Body of pancreas (tissue), 4 donors: Measurements from ENCODE around the gene WBP2NL. TPM values are rescaled to one million over a fixed set of nuclear protein-coding genes. Genes with fewer than 3 reads are reported as not detected.

Source experiments
- ATAC-seq: fragments of 150-250 bp; one replicate; pipeline ENCODE4 v1.9.1; 2016
- DNase-seq, 4 donors: peaks; one replicate each; pipeline ENCODE4 v3.0.0-alpha.2; 2019
- H3K27ac ChIP-seq, 4 donors: fragments of 200-600 bp; sonication (generic); 1 replicate in 3 of 4; 2 replicates in 1 of 4; pipeline versions ENCODE4 v1.5.1 to v1.6.1; 2016 to 2019; ENCODE audit warnings: mild to moderate bottlenecking in 1 of 4, mixed read lengths in 1 of 4, moderate library complexity in 1 of 4
- H3K27me3 ChIP-seq, 2 donors: fragments of 200-600 bp; sonication (generic); one replicate each; pipeline ENCODE4 v1.6.0; 2016; ENCODE audit warnings: mild to moderate bottlenecking in 1 of 2
- H3K36me3 ChIP-seq, 2 donors: fragments of 200-600 bp; sonication (generic); replicated peaks in 1 of 2; 2 replicates each; pipeline ENCODE4 v1.5.1; 2016; ENCODE audit warnings: low read depth in 2 of 2; ENCODE audit not compliant: insufficient read depth in 1 of 2
- H3K4me1 ChIP-seq: fragments of 200-600 bp; sonication (generic); one replicate; pipeline ENCODE4 v1.6.0; 2016
- H3K4me3 ChIP-seq, 2 donors: fragments of 200-600 bp; sonication (generic); 1 replicate in 1 of 2; 2 replicates in 1 of 2; pipeline ENCODE4 v1.5.1; 2016 to 2019
- H3K9me3 ChIP-seq, 3 donors: fragments of 200-600 bp; sonication (generic); 1 replicate in 2 of 3; 2 replicates in 1 of 3; pipeline ENCODE4 v1.5.1; 2016
- POLR2A ChIP-seq, 3 donors: fragments of 450-650 bp; IDR thresholded peaks; one replicate each; pipeline ENCODE4 v1.6.1; 2016; ENCODE audit warnings: antibody characterized with exemption in 3 of 3, mild to moderate bottlenecking in 2 of 3
- WGBS, 2 donors: methylation state at CpG; one replicate each; pipeline ENCODE4 v1.1.5; 2017; 5-methylcytosine and 5-hydroxymethylcytosine counted together
- intact Hi-C: fragments of 100-400 bp; cut with DNase I; formaldehyde crosslinking; loops from one replicate; pipeline ENCODE4 v1.15.1; 2023
- small RNA-seq: library from RNA; depleted of rRNA; stranded (forward); fragments of <200 nt; gene quantifications from one replicate; pipeline ENCODE3, GENCODE V24; 2016
- total RNA-seq, 2 donors: library from RNA; depleted of rRNA; stranded (reverse); fragments of >200 nt; gene quantifications; one replicate each; pipeline ENCODE4 v1.1.0, GENCODE V29; 2016
- TF ChIP-seq, protein P1 (sequence below), 7 experiments: fragments of 450-650 bp in 4 of 7; fragments of 200-600 bp in 3 of 7; sonication (generic) in 3 of 7; IDR thresholded peaks; one replicate each; pipeline ENCODE4 v1.5.1; 2016 to 2019; ENCODE audit warnings: antibody characterized with exemption in 7 of 7

Gene WBP2NL
- total RNA-seq, 2 donors from 2014 or later: 5.2 to 11.2 TPM

DNA sequence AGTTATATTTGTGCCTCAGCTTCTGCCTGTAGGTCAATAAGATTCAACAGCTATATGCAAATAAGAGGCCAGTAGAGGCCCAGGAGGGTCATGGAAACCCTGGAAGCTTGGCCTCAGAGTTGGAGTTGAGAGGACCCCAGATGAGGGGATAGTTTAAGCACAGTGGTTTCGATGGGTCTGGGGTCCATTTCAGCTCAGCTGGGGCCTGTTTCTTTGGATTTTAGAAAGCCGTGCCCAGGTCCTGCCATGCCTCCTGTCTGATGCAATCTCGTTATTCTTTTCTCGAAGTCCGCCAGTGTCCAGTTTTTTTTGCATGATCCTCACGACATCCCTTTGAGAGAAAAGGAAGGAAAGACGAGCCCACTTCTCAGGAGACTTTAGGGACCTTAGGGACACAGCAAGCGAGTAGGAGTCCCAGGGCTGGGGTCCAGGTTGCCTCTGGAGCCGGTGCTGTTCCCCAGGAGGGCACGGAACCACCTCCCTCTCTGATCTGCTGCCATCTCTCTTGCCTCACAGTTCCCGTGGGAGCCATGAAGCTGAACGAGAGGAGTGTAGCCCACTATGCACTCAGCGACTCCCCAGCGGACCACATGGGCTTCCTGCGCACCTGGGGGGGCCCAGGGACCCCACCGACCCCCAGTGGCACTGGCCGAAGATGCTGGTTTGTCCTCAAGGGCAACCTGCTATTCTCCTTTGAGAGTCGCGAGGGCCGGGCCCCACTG, 78.3 kb downstream of the WBP2NL start:
- no peaks in the 10 kb centered on the region for H3K36me3 ChIP-seq
- H3K27ac ChIP-seq: peak overlapping the region in 2 of 4 donors; percentile 97 to 99
- no peak for ATAC-seq
- H3K4me1 ChIP-seq: peaks cover 57% of the 10 kb centered on the region
- no peak for TF ChIP-seq POLR2A (IDR thresholded peaks at IDR 0.05)
- TF ChIP-seq, protein P1, sequence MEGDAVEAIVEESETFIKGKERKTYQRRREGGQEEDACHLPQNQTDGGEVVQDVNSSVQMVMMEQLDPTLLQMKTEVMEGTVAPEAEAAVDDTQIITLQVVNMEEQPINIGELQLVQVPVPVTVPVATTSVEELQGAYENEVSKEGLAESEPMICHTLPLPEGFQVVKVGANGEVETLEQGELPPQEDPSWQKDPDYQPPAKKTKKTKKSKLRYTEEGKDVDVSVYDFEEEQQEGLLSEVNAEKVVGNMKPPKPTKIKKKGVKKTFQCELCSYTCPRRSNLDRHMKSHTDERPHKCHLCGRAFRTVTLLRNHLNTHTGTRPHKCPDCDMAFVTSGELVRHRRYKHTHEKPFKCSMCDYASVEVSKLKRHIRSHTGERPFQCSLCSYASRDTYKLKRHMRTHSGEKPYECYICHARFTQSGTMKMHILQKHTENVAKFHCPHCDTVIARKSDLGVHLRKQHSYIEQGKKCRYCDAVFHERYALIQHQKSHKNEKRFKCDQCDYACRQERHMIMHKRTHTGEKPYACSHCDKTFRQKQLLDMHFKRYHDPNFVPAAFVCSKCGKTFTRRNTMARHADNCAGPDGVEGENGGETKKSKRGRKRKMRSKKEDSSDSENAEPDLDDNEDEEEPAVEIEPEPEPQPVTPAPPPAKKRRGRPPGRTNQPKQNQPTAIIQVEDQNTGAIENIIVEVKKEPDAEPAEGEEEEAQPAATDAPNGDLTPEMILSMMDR (IDR thresholded peaks at IDR 0.05): no peak
- intact Hi-C loops: no loop called here
- no peak overlapping the region for H3K4me3 ChIP-seq
- no peak for DNase-seq
- H3K27me3 ChIP-seq: no peaks in the 10 kb centered on the region
- no peaks in the 10 kb centered on the region for H3K9me3 ChIP-seq
- 88 to 89% methylated on average over 13 to 20 of the region's 20 CpGs for WGBS, 2 donors

DNA sequence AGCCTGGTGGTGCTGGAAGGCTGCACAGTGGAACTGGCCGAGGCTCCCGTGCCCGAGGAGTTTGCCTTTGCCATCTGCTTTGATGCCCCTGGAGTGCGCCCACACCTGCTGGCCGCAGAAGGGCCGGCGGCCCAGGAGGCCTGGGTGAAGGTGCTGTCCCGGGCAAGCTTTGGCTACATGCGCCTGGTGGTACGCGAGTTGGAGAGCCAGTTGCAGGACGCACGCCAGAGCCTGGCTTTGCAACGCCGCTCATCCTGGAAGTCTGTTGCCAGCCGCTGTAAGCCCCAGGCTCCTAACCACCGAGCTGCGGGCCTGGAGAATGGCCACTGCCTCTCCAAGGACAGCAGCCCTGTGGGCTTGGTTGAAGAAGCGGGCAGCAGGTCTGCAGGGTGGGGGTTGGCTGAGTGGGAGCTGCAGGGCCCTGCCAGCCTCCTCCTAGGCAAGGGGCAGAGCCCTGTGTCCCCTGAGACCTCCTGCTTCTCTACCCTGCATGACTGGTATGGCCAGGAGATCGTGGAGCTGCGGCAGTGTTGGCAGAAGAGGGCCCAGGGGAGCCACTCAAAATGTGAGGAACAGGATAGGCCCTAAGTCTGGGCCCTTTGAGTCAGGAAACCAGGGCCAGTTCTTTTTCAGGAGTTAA, 79.0 kb downstream of the WBP2NL start:
- H3K4me3 ChIP-seq: no peak overlapping the region
- ATAC-seq (no peak), DNase-seq (peak in 1 of 4 donors; percentile 14)
- peaks cover 0 to 4% of the 10 kb centered on the region in 2 donors for H3K36me3 ChIP-seq
- WGBS, 2 donors: 90 to 100% methylated on average over 2 to 10 of the region's 21 CpGs
- H3K27ac ChIP-seq: peak overlapping the region in 3 of 4 donors; percentile 96 to 99 (median 97)
- no peaks in the 10 kb centered on the region for H3K9me3 ChIP-seq
- peaks cover 62% of the 10 kb centered on the region for H3K4me1 ChIP-seq
- H3K27me3 ChIP-seq: no peaks in the 10 kb centered on the region
- intact Hi-C loops: no loop called here
- TF ChIP-seq POLR2A (IDR thresholded peaks at IDR 0.05): no peak
- TF ChIP-seq, protein P1 (IDR thresholded peaks at IDR 0.05): no peak

Small RNA genes within 50 kb of the gene (small RNA-seq; reads per million reads assigned to genes)
- gene SNORD13P1: not detected

Other genes with a start within 250 kb of the WBP2NL start
- 10 to 100 TPM in 1 of 2 donors, 1 to 10 TPM in 1; 3.1 to 13.5 TPM for gene CCDC134, start 198.1 kb upstream of the WBP2NL start, total RNA-seq
- gene SREBF2, start 165.7 kb upstream of the WBP2NL start, total RNA-seq: 10 to 100 TPM; 40.2 to 68.6 TPM
- not detected for gene SHISA8, start 83.7 kb upstream of the WBP2NL start, total RNA-seq
- not detected for gene TNFRSF13C, start 72.0 kb upstream of the WBP2NL start, total RNA-seq
- not detected for gene CENPM, start 51.6 kb upstream of the WBP2NL start, total RNA-seq
- gene SEPTIN3, start 29.3 kb upstream of the WBP2NL start, total RNA-seq: under 1 TPM in 1 of 2 donors, not detected in 1; 0.52 TPM
- gene NAGA, start 72.0 kb downstream of the WBP2NL start, total RNA-seq: 10 to 100 TPM in 1 of 2 donors, 1 to 10 TPM in 1; 8.2 to 11.2 TPM
- gene PHETA2, start 75.5 kb downstream of the WBP2NL start, total RNA-seq: 10 to 100 TPM in 1 of 2 donors, 1 to 10 TPM in 1; 9.2 to 12.2 TPM
- gene SMDT1, start 80.9 kb downstream of the WBP2NL start, total RNA-seq: 10 to 100 TPM; 13.8 to 14.8 TPM
- gene NDUFA6, start 92.0 kb downstream of the WBP2NL start, total RNA-seq: 10 to 100 TPM; 18.9 to 30.3 TPM
- 1 to 10 TPM in 1 of 2 donors, under 1 TPM in 1; 0.52 to 2.0 TPM for gene CYP2D6, start 132.0 kb downstream of the WBP2NL start, total RNA-seq